Ascending aorta (tissue), 2 donors: ENCODE measurements around the gene PRKAG1. TPM values are rescaled to one million over a fixed set of nuclear protein-coding genes. Genes with fewer than 3 reads are reported as not detected.

ENCODE experiments used
- DNase-seq, 2 donors: peaks; one replicate each; pipeline ENCODE4 v3.0.0-alpha.2; 2019; ENCODE audit warnings: low spot score in 2 of 2
- H3K27ac ChIP-seq, 2 donors: fragments of 200-600 bp; sonication (generic); one replicate each; pipeline ENCODE4 v1.5.1; 2016 to 2017; ENCODE audit warnings: mild to moderate bottlenecking in 1 of 2
- H3K27me3 ChIP-seq: fragments of 200-600 bp; sonication (generic); one replicate; pipeline ENCODE4 v1.5.1; 2017
- H3K36me3 ChIP-seq, 2 donors: fragments of 200-600 bp; sonication (generic); one replicate each; pipeline ENCODE4 v1.5.1; 2016
- H3K4me1 ChIP-seq, 2 donors: fragments of 200-600 bp; sonication (generic); one replicate each; pipeline ENCODE4 v1.5.1; 2016 to 2017; ENCODE audit warnings: mild to moderate bottlenecking in 1 of 2
- H3K4me3 ChIP-seq, 2 donors: fragments of 200-600 bp; sonication (generic); one replicate each; pipeline ENCODE4 v1.5.1; 2016 to 2017; ENCODE audit warnings: mild to moderate bottlenecking in 1 of 2
- H3K9me3 ChIP-seq, 2 donors: fragments of 200-600 bp; sonication (generic); one replicate each; pipeline ENCODE4 v1.5.1; 2016
- intact Hi-C: fragments of 100-400 bp; cut with DNase I; formaldehyde crosslinking; loops from one replicate; pipeline ENCODE4 v1.15.1; 2023
- total RNA-seq: library from RNA; depleted of rRNA; stranded (reverse); fragments of >200 nt; gene quantifications from one replicate; pipeline ENCODE4 v1.1.0, GENCODE V29; 2016
- TF ChIP-seq, protein P1 (sequence below), 3 experiments: fragments of 200-600 bp in 2 of 3; fragments of 450-650 bp in 1 of 3; sonication (generic) in 2 of 3; IDR thresholded peaks; one replicate each; pipeline ENCODE4 v1.5.1; 2016 to 2019; ENCODE audit warnings: antibody characterized with exemption in 3 of 3, mild to moderate bottlenecking in 1 of 3, moderate library complexity in 1 of 3

The PRKAG1 gene
- total RNA-seq, 1 donor from 2014 or later: 32.8 TPM

DNA sequence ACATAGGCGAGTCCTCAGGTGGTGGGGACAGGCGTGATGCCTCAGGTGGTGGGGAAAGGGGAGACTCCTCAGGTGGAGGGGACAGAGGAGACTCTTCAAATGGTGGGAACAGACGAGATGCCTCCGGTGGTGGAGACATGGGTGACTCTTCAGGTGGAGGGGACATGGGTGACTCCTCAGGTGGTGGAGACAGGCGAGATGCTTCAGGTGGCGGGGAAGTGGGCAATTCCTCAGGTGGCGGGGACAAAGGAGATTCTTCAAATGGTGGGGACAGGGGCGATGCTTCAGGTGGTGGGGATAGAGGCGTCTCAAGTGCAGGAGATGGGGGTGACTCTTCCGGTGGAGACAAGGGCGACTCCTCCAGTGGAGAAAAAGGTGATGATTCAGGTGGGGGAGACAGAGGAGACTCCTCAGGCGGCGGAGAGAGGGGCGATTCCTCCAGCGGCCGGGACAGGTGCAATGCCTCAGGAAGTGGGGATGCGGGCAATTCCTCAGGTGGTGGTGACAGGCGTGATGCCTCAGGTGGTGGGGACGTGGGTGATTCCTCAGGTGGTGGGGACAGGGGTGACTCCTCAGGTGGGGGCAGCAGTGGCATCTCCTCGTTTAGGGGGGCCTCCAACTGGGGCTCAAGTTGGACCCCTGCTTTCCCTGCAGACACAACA, 33.3 kb upstream of the PRKAG1 start:
- Histone ChIP-seq H3K36me3 (peaks cover 81 to 82% of the 10 kb centered on the region in 2 donors), H3K27ac (no peak overlapping the region), H3K9me3 (no peaks in the 10 kb centered on the region), H3K27me3 (no peaks in the 10 kb centered on the region), H3K4me3 (no peak overlapping the region), H3K4me1 (peaks cover under 1 to 14% of the 10 kb centered on the region in 2 donors)
- no peak for DNase-seq
- TF ChIP-seq, protein P1, sequence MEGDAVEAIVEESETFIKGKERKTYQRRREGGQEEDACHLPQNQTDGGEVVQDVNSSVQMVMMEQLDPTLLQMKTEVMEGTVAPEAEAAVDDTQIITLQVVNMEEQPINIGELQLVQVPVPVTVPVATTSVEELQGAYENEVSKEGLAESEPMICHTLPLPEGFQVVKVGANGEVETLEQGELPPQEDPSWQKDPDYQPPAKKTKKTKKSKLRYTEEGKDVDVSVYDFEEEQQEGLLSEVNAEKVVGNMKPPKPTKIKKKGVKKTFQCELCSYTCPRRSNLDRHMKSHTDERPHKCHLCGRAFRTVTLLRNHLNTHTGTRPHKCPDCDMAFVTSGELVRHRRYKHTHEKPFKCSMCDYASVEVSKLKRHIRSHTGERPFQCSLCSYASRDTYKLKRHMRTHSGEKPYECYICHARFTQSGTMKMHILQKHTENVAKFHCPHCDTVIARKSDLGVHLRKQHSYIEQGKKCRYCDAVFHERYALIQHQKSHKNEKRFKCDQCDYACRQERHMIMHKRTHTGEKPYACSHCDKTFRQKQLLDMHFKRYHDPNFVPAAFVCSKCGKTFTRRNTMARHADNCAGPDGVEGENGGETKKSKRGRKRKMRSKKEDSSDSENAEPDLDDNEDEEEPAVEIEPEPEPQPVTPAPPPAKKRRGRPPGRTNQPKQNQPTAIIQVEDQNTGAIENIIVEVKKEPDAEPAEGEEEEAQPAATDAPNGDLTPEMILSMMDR (IDR thresholded peaks at IDR 0.05): no peak
- intact Hi-C loops: no loop called here

- DNase-seq: no peak
- TF ChIP-seq, protein P1 (IDR thresholded peaks at IDR 0.05): no peak
- Histone ChIP-seq H3K27ac (no peak overlapping the region), H3K27me3 (no peaks in the 10 kb centered on the region), H3K4me1 (peaks cover 0 to 14% of the 10 kb centered on the region in 2 donors), H3K4me3 (no peak overlapping the region), H3K36me3 (peaks cover 86 to 87% of the 10 kb centered on the region in 2 donors), H3K9me3 (no peaks in the 10 kb centered on the region)
- intact Hi-C loops: no loop called here
These were observed 32.8 kb upstream of the PRKAG1 start for GRCh38 chr12:49051373-49051764.

DNA sequence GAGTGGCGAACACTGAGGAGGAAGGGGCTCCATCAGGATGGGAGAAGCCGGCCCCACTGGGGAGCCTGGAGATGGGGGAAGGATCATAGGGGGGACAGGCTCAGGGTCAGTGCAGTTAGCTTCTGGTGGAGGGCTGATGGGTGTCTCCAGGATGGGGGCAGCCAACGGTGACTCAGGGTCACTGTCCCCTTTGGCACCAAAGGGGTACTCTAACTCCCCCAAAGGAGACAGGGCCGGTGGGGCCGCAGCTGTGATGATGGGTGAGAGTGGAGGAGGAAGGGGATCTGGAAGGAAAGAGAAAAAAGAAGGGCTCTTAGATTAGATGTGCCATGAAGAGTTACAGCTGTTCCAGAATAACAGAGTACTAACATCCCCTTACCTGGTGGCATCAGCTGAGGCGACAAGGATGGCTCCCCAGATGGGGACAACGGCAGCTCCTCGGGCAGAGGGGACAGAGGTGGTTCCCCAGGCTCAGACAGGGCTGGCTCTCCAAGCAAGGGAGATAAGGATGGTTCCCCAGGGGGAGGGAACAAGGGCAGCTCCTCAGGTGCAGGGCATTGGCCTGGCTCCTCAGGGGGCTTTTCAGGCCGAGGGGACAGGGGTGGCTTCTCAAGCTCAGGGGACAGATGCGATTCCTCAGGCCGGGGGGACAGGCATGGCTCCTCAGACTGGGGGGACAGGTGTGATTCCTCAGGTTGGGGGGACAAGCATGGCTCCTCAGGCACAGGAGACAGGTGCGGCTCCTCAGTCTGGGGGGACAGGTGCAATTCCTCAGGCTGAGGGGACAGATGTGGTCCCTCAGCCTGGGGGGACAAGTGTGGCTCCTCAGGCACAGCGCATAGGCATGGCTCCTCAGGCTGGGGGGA, 32.2 kb upstream of the PRKAG1 start:
- peaks cover 92 to 94% of the 10 kb centered on the region in 2 donors for H3K36me3 ChIP-seq
- no peaks in the 10 kb centered on the region for H3K9me3 ChIP-seq
- TF ChIP-seq, protein P1 (IDR thresholded peaks at IDR 0.05): no peak
- H3K27ac ChIP-seq: no peak overlapping the region
- H3K27me3 ChIP-seq: no peaks in the 10 kb centered on the region
- peaks cover 0 to 8% of the 10 kb centered on the region in 2 donors for H3K4me1 ChIP-seq
- intact Hi-C loops: no loop called here
- no peak overlapping the region for H3K4me3 ChIP-seq
- DNase-seq: no peak

DNA sequence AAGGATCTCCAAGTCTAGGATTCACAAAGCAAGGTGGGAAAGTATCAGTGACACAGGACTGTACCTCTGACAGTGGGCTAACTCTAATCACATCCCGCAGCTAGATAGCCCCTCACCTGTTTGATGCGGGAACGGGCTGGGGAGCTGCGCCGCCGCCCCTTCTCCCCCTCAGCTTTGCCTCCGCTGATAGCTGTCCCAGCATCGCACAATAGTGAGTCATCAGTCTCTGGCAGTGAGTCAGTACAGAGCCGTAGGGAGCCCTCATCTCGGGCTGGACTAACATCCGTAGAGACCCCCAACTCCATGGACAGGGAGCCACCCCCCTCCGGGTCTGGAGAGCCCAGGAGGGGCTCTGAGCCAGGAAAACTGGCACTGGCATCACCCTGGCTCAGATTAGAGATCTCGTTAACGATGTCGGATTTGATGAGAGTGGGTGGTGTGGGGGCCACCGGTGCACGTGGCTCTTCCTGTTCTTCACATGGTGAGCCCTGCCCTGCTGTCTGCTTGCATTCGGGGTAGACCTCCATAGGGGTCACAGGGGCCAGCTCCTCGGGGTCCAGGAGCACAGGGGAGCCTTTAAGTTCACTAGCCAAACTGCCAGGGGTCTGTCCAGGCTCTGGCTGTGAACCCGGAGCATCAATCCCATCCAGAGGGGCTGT, 31.1 kb upstream of the PRKAG1 start:
- Histone ChIP-seq H3K9me3 (no peaks in the 10 kb centered on the region), H3K36me3 (peaks cover 98 to 100% of the 10 kb centered on the region in 2 donors), H3K4me1 (no peaks in the 10 kb centered on the region), H3K27ac (no peak overlapping the region), H3K4me3 (no peak overlapping the region), H3K27me3 (no peaks in the 10 kb centered on the region)
- TF ChIP-seq, protein P1 (IDR thresholded peaks at IDR 0.05): no peak
- intact Hi-C loops: no loop called here
- DNase-seq: no peak

DNA sequence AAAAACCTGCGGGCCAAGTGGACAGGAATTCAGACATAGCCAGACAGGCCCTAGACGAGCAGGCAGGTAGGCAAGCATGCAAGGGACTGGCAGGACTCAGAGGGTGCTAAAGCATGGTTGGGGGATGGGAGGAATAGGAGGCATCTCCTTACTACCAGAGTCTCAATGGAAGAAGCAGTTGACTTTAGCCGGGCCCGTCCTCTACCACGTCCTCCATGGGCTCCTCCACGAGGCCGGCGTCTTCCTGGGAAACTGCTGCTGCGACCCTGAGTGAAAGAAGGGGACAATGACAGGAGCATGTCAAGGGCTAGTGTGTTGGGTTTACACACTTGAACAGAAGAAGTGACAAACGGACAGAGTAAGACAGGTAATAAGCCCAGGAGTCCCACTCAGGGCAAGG, 30.4 kb upstream of the PRKAG1 start:
- intact Hi-C loops: no loop called here
- peaks cover 98 to 100% of the 10 kb centered on the region in 2 donors for H3K36me3 ChIP-seq
- no peak for DNase-seq
- no peaks in the 10 kb centered on the region for H3K4me1 ChIP-seq
- no peak overlapping the region for H3K27ac ChIP-seq
- no peaks in the 10 kb centered on the region for H3K27me3 ChIP-seq
- no peak overlapping the region for H3K4me3 ChIP-seq
- H3K9me3 ChIP-seq: no peaks in the 10 kb centered on the region
- TF ChIP-seq, protein P1 (IDR thresholded peaks at IDR 0.05): no peak
